A673 (cell line): Measurements from ENCODE around the gene CCDC24.
A peak's percentile ranks its signal among the peaks of the same experiment; 100 is the strongest.

ENCODE experiments used
- CTCF ChIP-seq: fragments of 300-800, 200-600 bp; sonication (generic); conservative IDR thresholded peaks from 2 replicates; pipeline ENCODE4 v1.5.1; 2017; ENCODE audit warnings: low read depth, mild to moderate bottlenecking, antibody characterized with exemption, low read length, moderate library complexity, mixed read lengths
- EZH2 ChIP-seq: fragments of 200-600 bp; sonication (generic); IDR thresholded peaks from 2 replicates; pipeline ENCODE4 v1.6.1; 2017; ENCODE audit warnings: borderline replicate concordance, low read depth, mild to moderate bottlenecking, mixed read lengths, antibody characterized with exemption, low read length; ENCODE audit not compliant: poor library complexity, severe bottlenecking

- TF ChIP-seq CTCF (peak; percentile 84), EZH2 (no peak)
These were observed 45.0 kb upstream of the CCDC24 start, which contains the start of gene IPO13 for GRCh38 chr1:43946236-43947060.
